Superior temporal gyrus (tissue), 1 donor: ENCODE data around the gene KRT33A.

Experiments used
- DNase-seq: peaks from one replicate; pipeline ENCODE4 v3.0.0-alpha.2; 2016; ENCODE audit errors: extremely low spot score

KRT33A gene

GRCh38 chr17:41302981-41303380 lies 47.6 kb downstream of the KRT33A start:
- no peak for DNase-seq

- no peak for DNase-seq
Observed at GRCh38 chr17:41301916-41302901, 48.4 kb downstream of the KRT33A start, which contains the start of gene KRTAP29-1. Gene KRTAP29-1, minus strand, starts transcription at chr17:41302851. Its CDS starts 0 bp downstream, at chr17:41302851.

GRCh38 chr17:41301204-41301790 lies 49.3 kb downstream of the KRT33A start:
- DNase-seq, result no peak

- DNase-seq, result no peak
Observed at GRCh38 chr17:41298458-41299135, 52.0 kb downstream of the KRT33A start.

- no peak for DNase-seq
Observed at GRCh38 chr17:41296846-41297245, 53.8 kb downstream of the KRT33A start.
